SJCRH30 (cell line): Measurements from ENCODE around the gene HTR6. TPM values are rescaled to one million over a fixed set of nuclear protein-coding genes. Genes with fewer than 3 reads are reported as not detected.
A peak's percentile ranks its signal among the peaks of the same experiment; 100 is the strongest.

Experiments used
- DNase-seq, 2 experiments: peaks; one replicate each; pipeline ENCODE4 v3.0.0-alpha.2; 2015 to 2020
- H3K27ac ChIP-seq: fragments of 250-450 bp; sonication (Bioruptor Pico); 2 replicates; pipeline ENCODE4 v1.5.1; 2020; ENCODE audit warnings: mild to moderate bottlenecking, moderate library complexity
- H3K27me3 ChIP-seq: fragments of 250-450 bp; sonication (Bioruptor Pico); 2 replicates; pipeline ENCODE4 v1.5.1; 2020; ENCODE audit warnings: mild to moderate bottlenecking, moderate library complexity
- H3K36me3 ChIP-seq: fragments of 250-450 bp; sonication (Bioruptor Pico); 2 replicates; pipeline ENCODE4 v1.5.1; 2020; ENCODE audit warnings: mild to moderate bottlenecking, moderate library complexity
- H3K4me1 ChIP-seq: fragments of 250-450 bp; sonication (Bioruptor Pico); 2 replicates; pipeline ENCODE4 v1.5.1; 2020; ENCODE audit warnings: mild to moderate bottlenecking, moderate library complexity
- H3K4me3 ChIP-seq: fragments of 250-450 bp; sonication (Bioruptor Pico); 2 replicates; pipeline ENCODE4 v1.5.1; 2020; ENCODE audit warnings: mild to moderate bottlenecking, moderate library complexity
- H3K9me3 ChIP-seq: fragments of 250-450 bp; sonication (Bioruptor Pico); replicated peaks from 2 replicates; pipeline ENCODE4 v1.5.1; 2020; ENCODE audit warnings: mild to moderate bottlenecking, moderate library complexity
- total RNA-seq: library from RNA; depleted of rRNA; stranded (reverse); fragments of >200 nt; shearing (Covaris generic); gene quantifications from 2 replicates; pipeline ENCODE4 v1.2.3, GENCODE V29; 2014

HTR6 gene
- total RNA-seq, 1 experiment from 2014 or later: not detected

DNA sequence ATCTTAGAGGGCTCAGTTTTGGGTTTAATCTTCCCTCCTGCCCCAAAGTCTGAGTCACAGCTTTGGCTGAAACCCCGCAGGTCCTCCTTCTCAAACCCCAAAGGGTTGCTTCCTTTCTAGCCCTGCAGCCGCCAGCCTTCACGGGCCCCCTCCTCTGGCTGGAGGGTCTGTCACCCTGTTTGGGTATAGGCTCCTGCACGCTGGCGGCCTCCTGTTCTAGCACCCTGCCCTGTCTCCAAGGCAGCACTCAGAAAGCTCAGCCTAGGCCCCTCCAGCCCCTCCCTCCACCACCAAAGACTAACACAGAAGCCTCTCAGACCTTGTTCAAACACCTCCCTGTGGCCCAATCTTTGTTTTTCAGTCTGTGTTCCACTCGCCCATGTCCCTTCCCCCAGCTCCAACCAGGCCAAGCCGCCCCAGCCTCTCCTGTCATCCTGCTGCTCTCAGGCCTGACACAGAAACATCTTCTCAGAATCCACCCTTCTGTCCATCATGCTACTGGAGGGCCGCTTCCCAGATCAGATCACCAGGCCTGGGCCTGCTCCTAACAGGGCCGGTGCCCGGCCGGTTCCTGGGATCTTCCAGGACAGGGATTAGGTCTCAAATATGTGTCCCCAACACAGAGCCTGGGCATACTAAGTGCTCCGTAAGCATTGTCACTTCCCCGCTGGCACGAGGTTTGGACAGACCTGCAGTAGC, 35.6 kb downstream of the HTR6 start:
- no peaks in the 10 kb centered on the region for H3K4me1 ChIP-seq
- no peak overlapping the region for H3K27ac ChIP-seq
- H3K4me3 ChIP-seq: no peak overlapping the region
- H3K27me3 ChIP-seq: no peaks in the 10 kb centered on the region
- no peak for DNase-seq
- no peaks in the 10 kb centered on the region for H3K9me3 ChIP-seq
- H3K36me3 ChIP-seq: no peaks in the 10 kb centered on the region

DNA sequence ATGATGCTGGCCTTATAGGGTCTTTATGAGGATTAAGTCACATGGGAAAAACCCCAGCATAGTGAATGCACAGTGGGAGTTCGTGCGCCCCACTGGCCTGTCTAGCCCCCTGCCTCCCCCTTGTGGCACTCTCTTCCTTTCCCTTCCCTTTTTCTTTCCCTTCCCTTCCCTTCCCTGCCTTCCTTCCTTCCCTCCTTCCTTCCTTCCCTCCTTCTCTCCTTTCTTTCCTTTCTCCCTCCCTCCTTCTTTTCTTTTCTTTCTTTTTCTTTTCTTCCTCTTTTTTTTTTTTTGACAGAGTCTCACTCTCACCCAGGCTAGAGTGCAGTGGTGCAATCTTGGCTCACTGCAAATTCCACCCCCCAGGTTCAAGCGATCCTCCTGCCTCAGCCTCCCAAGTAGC, 38.6 kb downstream of the HTR6 start:
- no peaks in the 10 kb centered on the region for H3K4me1 ChIP-seq
- H3K27ac ChIP-seq: no peak overlapping the region
- H3K27me3 ChIP-seq: no peaks in the 10 kb centered on the region
- DNase-seq: no peak
- H3K9me3 ChIP-seq: no peaks in the 10 kb centered on the region
- no peak overlapping the region for H3K4me3 ChIP-seq
- H3K36me3 ChIP-seq: no peaks in the 10 kb centered on the region

DNA sequence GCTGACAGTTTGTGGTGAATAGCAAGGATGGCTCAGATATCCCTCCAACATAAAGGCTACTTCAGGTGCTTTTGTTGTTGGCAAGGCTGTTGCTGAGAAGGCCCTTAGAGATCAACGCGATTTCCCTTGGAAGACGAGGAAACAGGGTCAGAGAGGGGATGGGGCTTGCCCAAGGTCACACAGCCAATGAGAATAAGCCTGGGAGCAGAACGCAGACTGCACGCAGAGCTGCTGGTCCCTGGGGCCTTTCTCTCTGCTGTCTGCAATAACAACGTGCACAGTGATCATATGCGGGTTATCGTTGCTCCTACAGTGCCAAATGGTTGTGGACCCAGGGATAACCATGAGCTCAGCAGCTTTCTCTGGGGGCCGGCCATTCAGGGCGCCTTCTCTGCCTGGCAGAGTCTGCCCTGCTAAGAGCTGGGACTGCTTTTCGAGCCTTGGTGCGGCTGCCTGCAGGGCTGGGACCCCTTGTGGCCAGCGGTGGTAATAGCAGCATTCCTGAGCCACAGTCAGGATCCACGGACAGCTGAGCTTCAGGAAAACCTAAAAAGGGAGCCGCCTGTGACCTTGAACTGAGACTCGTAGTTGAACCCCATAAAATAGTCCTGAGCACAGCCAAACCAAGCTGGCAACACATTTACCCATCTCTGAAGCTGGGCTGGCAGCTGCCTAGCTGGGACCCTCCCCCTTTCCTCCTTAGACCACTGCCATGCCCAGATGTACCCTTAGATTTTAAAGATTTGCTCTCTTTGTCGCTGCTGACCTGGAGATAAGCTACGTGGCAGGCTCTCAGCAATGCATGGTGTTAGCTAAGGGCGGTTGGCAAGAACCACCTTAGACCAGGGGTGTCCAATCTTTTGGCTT, 39.8 kb downstream of the HTR6 start:
- H3K4me3 ChIP-seq: no peak overlapping the region
- DNase-seq: peak; percentile 78 to 84
- no peaks in the 10 kb centered on the region for H3K27me3 ChIP-seq
- no peak overlapping the region for H3K27ac ChIP-seq
- H3K9me3 ChIP-seq: no peaks in the 10 kb centered on the region
- H3K4me1 ChIP-seq: no peaks in the 10 kb centered on the region
- H3K36me3 ChIP-seq: no peaks in the 10 kb centered on the region

DNA sequence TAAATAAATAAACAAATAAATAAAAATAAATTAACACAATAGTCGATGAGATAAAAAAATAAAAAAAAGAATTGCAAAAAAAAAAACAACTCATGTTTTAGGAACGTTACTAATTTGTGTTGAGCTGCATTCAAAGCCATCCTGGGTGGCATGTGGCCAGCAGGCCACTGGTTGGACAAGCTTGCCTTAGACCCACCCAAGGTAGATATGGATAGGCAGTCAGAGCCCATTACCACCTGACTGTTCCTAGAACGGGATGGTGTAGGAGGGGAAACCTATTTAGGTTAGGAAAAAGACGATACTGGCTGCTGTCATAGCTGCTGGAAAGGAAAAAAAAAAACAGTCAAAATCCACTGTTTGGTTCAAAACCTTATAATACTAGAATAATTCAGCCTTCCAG, 40.8 kb downstream of the HTR6 start:
- Histone ChIP-seq H3K27ac (no peak overlapping the region), H3K36me3 (no peaks in the 10 kb centered on the region), H3K4me3 (no peak overlapping the region), H3K4me1 (no peaks in the 10 kb centered on the region), H3K27me3 (no peaks in the 10 kb centered on the region), H3K9me3 (no peaks in the 10 kb centered on the region)
- no peak for DNase-seq

DNA sequence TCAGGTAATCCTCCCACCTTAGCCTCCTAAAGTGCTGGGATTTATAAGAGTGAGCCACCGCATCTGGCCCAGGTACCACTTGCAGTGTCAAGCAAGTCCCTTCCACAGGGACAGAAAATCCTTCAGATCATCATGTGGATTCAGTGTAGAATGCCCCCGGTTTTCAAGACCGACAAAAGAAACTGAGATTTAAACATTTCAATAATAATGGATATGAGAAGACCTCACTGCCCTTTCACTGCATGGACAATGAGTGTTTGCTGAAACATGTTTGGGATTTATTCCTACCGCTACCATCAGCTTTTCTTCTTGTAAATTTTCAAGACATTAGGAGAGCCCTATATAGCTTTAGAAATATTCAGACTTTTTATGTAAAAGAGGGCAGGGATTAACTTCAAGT, 41.5 kb downstream of the HTR6 start:
- Histone ChIP-seq H3K9me3 (no peaks in the 10 kb centered on the region), H3K4me1 (no peaks in the 10 kb centered on the region), H3K27me3 (no peaks in the 10 kb centered on the region), H3K36me3 (no peaks in the 10 kb centered on the region), H3K27ac (no peak overlapping the region), H3K4me3 (no peak overlapping the region)
- DNase-seq: no peak

DNA sequence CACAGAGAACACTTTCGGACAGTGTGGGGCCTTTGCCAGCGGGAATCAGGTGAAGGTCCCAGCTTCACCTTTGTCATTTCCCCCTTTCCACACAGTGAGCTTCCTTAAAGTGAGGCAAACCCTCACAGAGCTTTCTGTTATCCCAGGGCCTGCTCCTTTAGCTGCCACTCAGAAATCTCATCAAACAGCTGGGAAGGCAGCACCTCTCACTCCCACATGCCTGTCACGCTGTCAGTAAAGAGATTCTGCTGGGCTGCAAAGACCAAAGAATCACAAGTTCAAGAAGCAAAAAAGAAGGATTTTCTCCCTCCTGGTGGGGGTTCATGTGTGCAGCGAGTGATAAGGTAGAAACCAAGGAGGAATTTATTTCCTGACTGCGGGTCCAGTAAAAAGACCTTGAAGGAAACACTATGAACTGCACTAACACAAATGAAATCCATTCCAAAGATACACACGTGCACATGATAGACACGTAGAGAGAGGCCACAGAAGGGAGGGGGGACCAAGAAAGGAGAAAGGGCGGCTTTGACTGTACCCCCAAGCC, 44.0 kb downstream of the HTR6 start:
- DNase-seq: no peak
- Histone ChIP-seq H3K9me3 (no peaks in the 10 kb centered on the region), H3K36me3 (no peaks in the 10 kb centered on the region), H3K27ac (no peak overlapping the region), H3K27me3 (no peaks in the 10 kb centered on the region), H3K4me1 (no peaks in the 10 kb centered on the region), H3K4me3 (no peak overlapping the region)

DNA sequence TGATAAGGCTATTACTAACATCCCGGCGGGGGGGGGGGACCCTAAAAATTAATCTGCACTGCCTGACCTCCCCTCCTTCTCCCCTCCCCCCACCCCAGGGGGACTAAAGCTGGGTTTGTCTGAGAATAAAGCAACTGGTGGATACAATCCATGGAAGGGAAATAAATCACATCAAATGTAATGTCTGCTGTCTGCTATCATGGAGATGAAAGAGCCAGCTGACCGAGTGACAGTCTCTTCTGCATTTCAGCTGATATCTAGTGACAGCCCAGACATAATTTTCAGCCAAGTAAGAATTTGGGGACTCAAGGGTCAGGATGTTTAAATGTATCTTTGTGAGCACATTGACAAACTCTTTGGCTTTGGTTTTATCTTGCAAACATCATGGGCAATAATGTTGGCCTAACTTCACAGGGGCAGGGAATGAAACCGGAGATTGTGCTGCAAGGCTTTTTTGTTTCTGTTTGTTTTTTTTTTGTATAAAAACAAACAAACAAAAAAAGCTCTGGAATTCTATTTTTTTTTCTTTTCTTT, 44.7 kb downstream of the HTR6 start:
- no peaks in the 10 kb centered on the region for H3K4me1 ChIP-seq
- H3K36me3 ChIP-seq: no peaks in the 10 kb centered on the region
- H3K27me3 ChIP-seq: no peaks in the 10 kb centered on the region
- no peak overlapping the region for H3K27ac ChIP-seq
- no peaks in the 10 kb centered on the region for H3K9me3 ChIP-seq
- H3K4me3 ChIP-seq: no peak overlapping the region
- DNase-seq: no peak

DNA sequence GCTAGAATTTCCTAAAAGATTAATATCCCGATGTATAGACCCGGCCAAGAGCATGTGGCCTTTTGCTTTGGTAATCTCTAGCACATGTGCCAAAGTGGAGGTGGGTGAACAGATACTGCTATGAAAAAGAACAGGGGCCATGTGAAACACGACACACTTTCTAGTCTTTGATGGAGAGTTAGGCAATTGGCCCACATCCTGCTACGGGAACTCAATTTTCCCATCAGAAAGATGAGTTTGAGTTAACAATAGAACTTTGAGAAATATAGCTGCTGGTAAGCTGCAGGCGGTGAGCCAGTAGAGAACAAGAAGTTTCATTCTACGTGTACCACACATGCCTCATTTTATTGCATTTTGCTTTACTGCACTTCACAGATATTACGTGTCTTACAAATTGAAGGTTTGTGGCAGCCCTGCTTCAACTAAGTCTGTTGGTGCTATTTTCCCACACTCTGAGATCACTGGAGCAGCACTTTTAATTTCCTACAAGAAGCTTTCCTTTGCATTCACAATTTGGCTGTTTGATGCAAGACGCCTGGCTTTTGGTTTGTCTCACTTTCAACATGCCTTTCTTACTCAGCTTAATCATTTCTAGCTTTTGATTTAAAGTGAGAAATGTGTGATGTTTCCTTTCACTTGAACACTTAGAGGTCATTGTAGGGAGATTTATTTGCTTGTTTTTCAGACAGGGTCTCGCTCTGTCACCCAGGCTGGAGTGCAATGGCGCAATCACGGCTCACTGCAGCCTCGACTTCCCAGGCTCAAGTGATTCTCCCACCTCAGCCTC, 46.3 kb downstream of the HTR6 start:
- no peak overlapping the region for H3K4me3 ChIP-seq

DNA sequence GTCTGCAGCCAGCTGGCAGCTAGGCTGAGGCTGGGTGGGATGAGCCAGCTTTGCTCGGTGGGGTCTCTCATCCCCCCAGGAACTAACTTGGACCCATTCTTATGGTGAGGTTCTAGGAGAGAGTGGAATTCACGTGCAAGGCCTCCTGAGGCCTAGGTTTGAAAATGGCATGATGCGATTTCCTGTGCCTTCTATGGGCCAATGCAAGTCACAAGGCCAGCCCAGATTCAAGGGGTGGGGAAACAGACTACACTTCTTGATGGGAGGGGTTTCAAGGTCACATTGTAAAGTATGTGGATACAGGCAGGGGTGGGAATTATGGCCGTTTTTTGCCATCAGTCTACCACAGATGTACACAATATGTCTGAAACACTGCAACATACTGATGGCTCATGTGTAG, 48.3 kb downstream of the HTR6 start:
- Histone ChIP-seq H3K4me3 (no peak overlapping the region), H3K9me3 (no peaks in the 10 kb centered on the region), H3K36me3 (no peaks in the 10 kb centered on the region), H3K4me1 (no peaks in the 10 kb centered on the region), H3K27ac (no peak overlapping the region), H3K27me3 (no peaks in the 10 kb centered on the region)
- no peak for DNase-seq

More for the DNA sequence above, 46.3 kb downstream of the HTR6 start:
- H3K9me3 ChIP-seq: no peaks in the 10 kb centered on the region
- H3K36me3 ChIP-seq: no peaks in the 10 kb centered on the region
- no peaks in the 10 kb centered on the region for H3K27me3 ChIP-seq
- no peak overlapping the region for H3K27ac ChIP-seq
- DNase-seq: no peak
- H3K4me1 ChIP-seq: no peaks in the 10 kb centered on the region

DNA sequence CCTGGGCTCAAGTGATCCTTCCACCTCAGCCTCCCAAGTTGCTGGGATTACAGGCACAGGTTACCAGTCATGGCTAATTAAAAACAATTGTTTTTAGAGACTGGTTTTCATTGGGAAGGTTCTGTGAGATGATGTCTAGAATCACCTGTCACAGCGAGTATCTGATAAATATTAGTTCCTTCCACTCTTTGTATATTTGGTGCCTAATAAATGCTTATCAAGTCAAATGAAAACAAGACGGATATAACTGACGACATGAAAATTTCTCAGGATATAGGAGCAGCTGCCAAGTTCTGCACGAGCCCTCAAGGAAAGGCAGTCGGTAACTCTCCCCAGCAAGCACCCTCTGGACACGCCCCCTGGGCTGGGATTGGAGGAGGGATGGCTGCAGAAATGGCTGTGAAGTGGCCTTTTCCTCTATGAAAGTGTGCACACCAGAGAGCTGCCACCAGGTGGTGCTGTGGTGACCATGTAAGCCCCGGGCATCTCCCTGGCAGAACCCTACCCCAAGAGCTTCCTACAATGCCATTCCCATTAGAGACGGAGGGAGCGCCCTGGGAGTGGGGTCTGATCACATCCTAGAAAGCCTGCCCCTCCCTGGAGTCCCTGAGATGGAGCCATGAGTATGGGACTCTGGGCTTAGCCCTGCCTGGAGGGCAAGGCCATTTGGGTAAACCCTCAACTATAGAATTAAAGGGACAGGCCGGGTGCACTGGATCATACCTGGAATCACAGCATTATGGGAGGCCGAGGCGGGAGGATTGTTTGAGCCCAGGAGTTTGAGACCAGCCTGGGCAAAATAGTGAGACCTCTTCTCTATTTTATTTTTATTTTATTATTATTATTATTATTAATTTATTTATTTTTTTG, 50.9 kb downstream of the HTR6 start:
- DNase-seq: peak; percentile 98 to 99
- Histone ChIP-seq H3K4me1 (no peaks in the 10 kb centered on the region), H3K36me3 (no peaks in the 10 kb centered on the region), H3K9me3 (no peaks in the 10 kb centered on the region), H3K27ac (no peak overlapping the region), H3K4me3 (no peak overlapping the region), H3K27me3 (no peaks in the 10 kb centered on the region)

DNA sequence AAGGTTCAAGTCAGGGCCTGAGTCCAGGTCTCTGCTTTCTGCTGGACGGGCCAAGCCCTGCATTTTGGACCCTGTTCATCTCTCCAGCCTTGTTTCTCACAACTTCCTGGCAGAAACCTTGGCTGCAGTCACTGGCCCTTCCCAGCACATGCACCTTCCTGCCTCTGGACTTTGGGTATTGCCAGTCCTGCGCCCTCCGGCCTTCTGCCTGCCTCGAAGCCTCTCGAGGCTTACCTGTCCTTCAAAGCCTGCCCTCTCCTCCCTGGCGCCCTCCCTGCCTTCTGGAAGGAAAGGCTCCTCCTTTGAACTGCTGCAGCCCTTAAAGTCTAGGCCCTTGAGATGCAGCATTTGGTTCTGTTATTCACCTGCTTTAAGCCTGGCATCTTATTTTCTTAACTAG, 52.8 kb downstream of the HTR6 start:
- Histone ChIP-seq H3K27ac (no peak overlapping the region), H3K4me1 (no peaks in the 10 kb centered on the region), H3K4me3 (no peak overlapping the region), H3K36me3 (no peaks in the 10 kb centered on the region), H3K9me3 (no peaks in the 10 kb centered on the region), H3K27me3 (no peaks in the 10 kb centered on the region)
- DNase-seq: no peak

DNA sequence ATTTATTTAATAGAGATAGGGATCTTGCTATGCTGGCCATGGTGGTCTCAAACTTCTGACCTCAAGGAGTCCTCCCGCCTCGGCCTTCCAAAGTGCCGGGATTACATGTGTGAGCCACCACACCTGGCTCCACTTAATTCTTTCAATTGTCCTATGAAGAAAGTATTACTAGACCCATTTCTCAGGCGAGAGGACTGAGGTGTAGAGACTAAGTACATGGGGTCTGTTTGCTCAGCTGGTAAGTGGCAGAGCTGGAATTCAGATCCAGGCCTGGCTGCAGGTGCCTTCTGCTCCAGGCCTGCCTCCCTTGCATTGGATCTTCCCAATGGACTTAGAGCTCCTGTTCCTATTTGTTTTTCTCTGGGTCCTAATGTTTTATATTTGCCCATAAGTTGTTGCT, 55.5 kb downstream of the HTR6 start:
- peaks cover 10% of the 10 kb centered on the region; the same call in 1 of the 2 replicates for H3K4me1 ChIP-seq
- H3K36me3 ChIP-seq: no peaks in the 10 kb centered on the region
- H3K27me3 ChIP-seq: no peaks in the 10 kb centered on the region
- no peak for DNase-seq
- no peaks in the 10 kb centered on the region for H3K9me3 ChIP-seq
- no peak overlapping the region for H3K4me3 ChIP-seq
- H3K27ac ChIP-seq: no peak overlapping the region

DNA sequence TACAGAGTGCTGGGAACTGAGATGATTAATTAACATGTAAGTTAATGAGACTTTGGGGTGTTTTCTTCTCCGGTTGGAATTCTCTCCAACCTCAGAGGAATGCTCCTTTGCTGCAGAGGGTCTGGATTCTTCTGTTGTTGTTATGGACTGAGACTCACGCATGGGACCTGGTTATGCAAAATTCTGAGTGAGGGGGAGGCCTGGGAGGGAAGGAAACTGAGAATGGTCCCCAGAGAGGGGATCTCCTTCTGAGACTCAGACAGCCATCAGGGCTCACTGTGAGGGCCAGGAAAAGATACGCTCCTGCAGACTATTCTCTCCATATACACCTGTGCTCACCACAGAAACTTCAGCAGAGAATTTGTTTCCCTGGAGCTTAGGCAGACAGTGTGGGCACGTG, 56.3 kb downstream of the HTR6 start:
- H3K9me3 ChIP-seq: no peaks in the 10 kb centered on the region

DNA sequence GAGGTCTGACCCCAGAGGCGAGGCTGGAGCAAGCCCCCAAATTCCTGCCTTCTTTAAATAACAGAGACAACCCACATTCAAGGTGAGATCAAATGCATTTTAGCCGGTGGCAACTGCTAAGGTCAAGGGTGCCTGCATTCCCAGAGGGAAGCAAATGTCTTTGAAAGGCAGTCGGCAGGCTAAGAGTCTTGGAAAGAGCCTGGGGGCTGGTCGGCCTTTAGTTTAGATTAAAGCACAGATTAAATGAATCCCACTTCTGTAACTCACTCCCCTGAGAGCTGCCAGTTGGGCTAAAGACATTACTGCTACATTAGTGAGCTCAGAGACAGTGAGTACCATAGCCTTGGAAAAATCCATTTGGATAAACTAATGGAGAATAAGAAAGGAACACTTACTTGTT, 59.2 kb downstream of the HTR6 start:
- H3K27me3 ChIP-seq: no peaks in the 10 kb centered on the region
- H3K4me1 ChIP-seq: peaks cover 18% of the 10 kb centered on the region
- no peaks in the 10 kb centered on the region for H3K36me3 ChIP-seq
- no peak overlapping the region for H3K27ac ChIP-seq
- no peak overlapping the region for H3K4me3 ChIP-seq
- H3K9me3 ChIP-seq: no peaks in the 10 kb centered on the region
- DNase-seq: peak; percentile 58 to 61

More for the DNA sequence above, 56.3 kb downstream of the HTR6 start:
- H3K4me3 ChIP-seq: no peak overlapping the region
- no peak overlapping the region for H3K27ac ChIP-seq
- H3K4me1 ChIP-seq: peaks cover 10% of the 10 kb centered on the region; the same call in 1 of the 2 replicates
- DNase-seq: no peak
- H3K36me3 ChIP-seq: no peaks in the 10 kb centered on the region
- no peaks in the 10 kb centered on the region for H3K27me3 ChIP-seq
